HepG2 (cell line): ENCODE results near the gene FNDC4. TPM values are rescaled to one million over a fixed set of nuclear protein-coding genes. Genes with fewer than 3 reads are reported as not detected.

Experiments used
- ARID3A ChIP-seq: IDR thresholded peaks from 2 replicates; pipeline ENCODE4 v1.6.1; 2012; ENCODE audit warnings: low read depth, low read length, improper control_type of control experiment
- BRF2 ChIP-seq: sonication (generic); formaldehyde crosslinking; IDR thresholded peaks from 2 replicates; pipeline ENCODE4 v1.8.1; 2022; ENCODE audit warnings: mild to moderate bottlenecking, missing genetic modification reagents
- CBX1 ChIP-seq: IDR thresholded peaks from one replicate; pipeline ENCODE4 v1.6.1; 2016; ENCODE audit warnings: antibody characterized with exemption, low read depth
- ETV5 ChIP-seq: IDR thresholded peaks from 2 replicates; pipeline ENCODE4 v1.6.1; 2018; ENCODE audit warnings: missing biosample characterization, missing genetic modification reagents, inconsistent platforms, borderline replicate concordance
- FIP1L1 ChIP-seq: fragments of 200-400 bp; formaldehyde crosslinking; IDR thresholded peaks from 2 replicates; pipeline ENCODE4 v1.6.1; 2018; ENCODE audit warnings: low read depth, mild to moderate bottlenecking, low read length, moderate library complexity, borderline replicate concordance; ENCODE audit not compliant: insufficient read depth
- MEIS1 ChIP-seq: sonication (generic); formaldehyde crosslinking; IDR thresholded peaks from 2 replicates; pipeline ENCODE4 v1.9.0; 2021; ENCODE audit warnings: mild to moderate bottlenecking, missing genetic modification reagents, moderate library complexity, borderline replicate concordance
- MLXIP ChIP-seq: sonication (generic); formaldehyde crosslinking; IDR thresholded peaks from 2 replicates; pipeline ENCODE4 v1.9.0; 2021; ENCODE audit warnings: missing genetic modification reagents, borderline replicate concordance
- NBN ChIP-seq: fragments of 450-650 bp; conservative IDR thresholded peaks from 2 replicates; pipeline ENCODE4 v1.6.1; 2017
- NFYB ChIP-seq: sonication (generic); formaldehyde crosslinking; IDR thresholded peaks from 2 replicates; pipeline ENCODE4 v1.4.0; 2020; ENCODE audit warnings: missing genetic modification reagents
- NR2F1 ChIP-seq, 2 experiments: fragments of 450-650 bp in 1 of 2; formaldehyde crosslinking in 1 of 2; IDR thresholded peaks; 2 replicates each; pipeline versions ENCODE4 v1.5.0 to v1.6.1; 2016 to 2020; ENCODE audit warnings: mild to moderate bottlenecking in 1 of 2, missing compliant biosample characterization in 1 of 2, missing genetic modification reagents in 1 of 2, moderate library complexity in 1 of 2
- POLR2AphosphoS5 ChIP-seq: IDR thresholded peaks from 2 replicates; pipeline ENCODE4 v1.6.1; 2012; ENCODE audit warnings: low read depth, low read length
- SKIL ChIP-seq: sonication (generic); formaldehyde crosslinking; IDR thresholded peaks from 2 replicates; pipeline ENCODE4 v1.8.0; 2022; ENCODE audit warnings: missing genetic modification reagents, mild to moderate bottlenecking, moderate library complexity, borderline replicate concordance
- SMYD3 ChIP-seq: sonication (generic); formaldehyde crosslinking; IDR thresholded peaks from 2 replicates; pipeline ENCODE4 v1.8.1; 2023; ENCODE audit warnings: mild to moderate bottlenecking, missing genetic modification reagents
- TBP ChIP-seq: sonication (generic); formaldehyde crosslinking; IDR thresholded peaks from 2 replicates; pipeline ENCODE4 v1.5.0; 2020; ENCODE audit warnings: missing genetic modification reagents
- TRIM24 ChIP-seq: sonication (generic); formaldehyde crosslinking; IDR thresholded peaks from 2 replicates; pipeline ENCODE4 v1.8.0; 2022; ENCODE audit warnings: mild to moderate bottlenecking, missing genetic modification reagents
- ZMYM3 ChIP-seq: sonication (generic); formaldehyde crosslinking; IDR thresholded peaks from 2 replicates; pipeline ENCODE4 v1.5.1; 2020; ENCODE audit warnings: mild to moderate bottlenecking, missing genetic modification reagents
- ZNF331 ChIP-seq: sonication (generic); formaldehyde crosslinking; IDR thresholded peaks from 2 replicates; pipeline ENCODE4 v1.4.0; 2020; ENCODE audit warnings: missing genetic modification reagents
- ZNF367 ChIP-seq: sonication (generic); formaldehyde crosslinking; IDR thresholded peaks from 2 replicates; pipeline ENCODE4 v1.4.0; 2020; ENCODE audit warnings: missing genetic modification reagents, borderline replicate concordance
- ZNF577 ChIP-seq: sonication (generic); formaldehyde crosslinking; IDR thresholded peaks from 2 replicates; pipeline ENCODE4 v1.4.0; 2020; ENCODE audit warnings: mild to moderate bottlenecking, low read depth, missing genetic modification reagents, borderline replicate concordance
- ZNF709 ChIP-seq: sonication (generic); formaldehyde crosslinking; IDR thresholded peaks from 2 replicates; pipeline ENCODE4 v1.5.0; 2020; ENCODE audit warnings: mild to moderate bottlenecking, missing genetic modification reagents
- ZSCAN12 ChIP-seq: sonication (generic); formaldehyde crosslinking; IDR thresholded peaks from 2 replicates; pipeline ENCODE4 v1.9.0; 2021; ENCODE audit warnings: mild to moderate bottlenecking, missing genetic modification reagents
- polyA plus RNA-seq, 8 experiments: library from polyadenylated mRNA; depleted of rRNA in 3 of 8; stranded (reverse) in 7 of 8; unstranded in 1 of 8; fragments of >200 nt; fragmentation: Illumina TruSeq in 4 of 8; extraction: Trizol in 4 of 8; gene quantifications; 2 replicates each; pipeline versions ENCODE4 v1.2.1 to v1.2.3, GENCODE V29; 2011 to 2016; ENCODE audit warnings: low read depth in 4 of 8, missing spikeins in 1 of 8, mixed read lengths in 1 of 8; ENCODE audit not compliant: insufficient read depth in 1 of 8
- total RNA-seq, 5 experiments: library from RNA; depleted of rRNA; stranded (reverse); fragments of >200 nt; fragmentation: Illumina TruSeq; extraction: Trizol; gene quantifications; 2 replicates each; pipeline ENCODE4 v1.2.3, GENCODE V29; 2016; ENCODE audit warnings: low read depth in 1 of 5

The FNDC4 gene
- total and polyA plus RNA-seq, 2 of the 13 experiments (the other 11 are each of a cell fraction or from before 2014, with no cell fraction given), result 9.0 to 17.4 TPM

- TF ChIP-seq FIP1L1 (0 out of 2 replicates have a peak, but pooled peaks have one; percentile 43), NBN (no peak), ZNF577 (no peak), ARID3A (0 out of 2 replicates have a peak, but pooled peaks have one; percentile 29), ZNF331 (CRISPR knock-in tag) (peak; percentile 53; the same call in 1 of the 2 replicates), POLR2AphosphoS5 (peak; percentile 77), NFYB (CRISPR knock-in tag) (no peak; the same call in 1 of the 2 replicates), TBP (CRISPR knock-in tag) (no peak), ZSCAN12 (CRISPR knock-in tag) (0 out of 2 replicates have a peak, but pooled peaks have one; percentile 30), BRF2 (0 out of 2 replicates have a peak, but pooled peaks have one; percentile 39), CBX1 (peak; percentile 16), MEIS1 (CRISPR knock-in tag) (no peak; the same call in 1 of the 2 replicates), TRIM24 (CRISPR knock-in tag) (no peak), MLXIP (peak; percentile 97), SMYD3 (CRISPR knock-in tag) (peak; percentile 87), ZMYM3 (CRISPR knock-in tag) (peak; percentile 69), SKIL (peak; percentile 80; the same call in 1 of the 2 replicates), ETV5 (CRISPR knock-in tag) (peak; percentile 38; the same call in 1 of the 2 replicates), ZNF709 (CRISPR knock-in tag) (no peak), ZNF367 (no peak), NR2F1 (CRISPR knock-in tag; IDR thresholded peaks at IDR 0.05) (peak; percentile 91 to 93)
Measured at GRCh38 chr2:27496357-27497287, 1.6 kb upstream of the FNDC4 start, which contains the start of gene GCKR (continued).
